Psoas muscle (tissue), 8 donors: ENCODE data around the gene GPA33. TPM values are rescaled to one million over a fixed set of nuclear protein-coding genes. Genes with fewer than 3 reads are reported as not detected.

Experiments used
- ATAC-seq, 4 donors: fragments of 200-7000 bp; cut with Tn5 transposase; one replicate each; pipeline ENCODE4 v1.9.1; 2020; ENCODE audit warnings: moderate library complexity in 3 of 4, mild to moderate bottlenecking in 2 of 4
- DNase-seq, 2 donors: peaks; one replicate each; pipeline ENCODE4 v3.0.0-alpha.2; 2020
- H3K27ac ChIP-seq: fragments of 200-600 bp; one replicate; pipeline ENCODE4 v1.8.0; 2022
- H3K27me3 ChIP-seq, 3 donors: fragments of 200-600 bp in 1 of 3; one replicate each; pipeline versions ENCODE4 v1.6.1 to v1.8.0; 2013 to 2022; ENCODE audit warnings: low read length in 2 of 3, mild to moderate bottlenecking in 2 of 3, moderate library complexity in 1 of 3; ENCODE audit not compliant: insufficient read depth in 3 of 3
- H3K36me3 ChIP-seq, 2 donors: fragments of 200-600 bp in 1 of 2; one replicate each; pipeline versions ENCODE4 v1.6.1 to v1.8.0; 2013 to 2022; ENCODE audit warnings: low read depth in 1 of 2, mild to moderate bottlenecking in 1 of 2, moderate library complexity in 1 of 2; ENCODE audit not compliant: insufficient read depth in 1 of 2
- H3K4me1 ChIP-seq: fragments of 200-600 bp; one replicate; pipeline ENCODE4 v1.8.0; 2022
- H3K4me3 ChIP-seq: fragments of 200-600 bp; one replicate; pipeline ENCODE4 v1.8.0; 2022; ENCODE audit warnings: mild to moderate bottlenecking
- H3K9me3 ChIP-seq: fragments of 200-600 bp; one replicate; pipeline ENCODE4 v1.8.0; 2022
- WGBS, 3 donors: extraction: QIAGEN DNeasy Blood & Tissue Kit; methylation state at CpG; one replicate each; pipeline versions ENCODE4 v1.1.6 to v1.1.7; 2013; 5-methylcytosine and 5-hydroxymethylcytosine counted together
- intact Hi-C, 2 donors: fragments of 100-400 bp; cut with DNase I; formaldehyde crosslinking; loops; one replicate each; pipeline versions ENCODE4 v1.11.0 to v1.14.2; 2022
- polyA plus RNA-seq, 3 donors: library from polyadenylated mRNA; stranded (reverse); fragments of 200-250 nt; gene quantifications; one replicate each; pipeline ENCODE4 v1.2.3, GENCODE V29; 2013
- total RNA-seq, 4 donors: library from RNA; stranded (reverse); fragmentation: NEBNext Ultra II Directional in 2 of 4; extraction: Animal tissue kit (Norgen Biotek cat#: 25700) in 2 of 4; gene quantifications; one replicate each; pipeline versions ENCODE4 v1.2.1 to v1.2.4, GENCODE V29; 2021 to 2023
- TF ChIP-seq, protein P1 (sequence below): fragments of 200-600 bp; IDR thresholded peaks from one replicate; pipeline ENCODE4 v1.8.0; 2022; ENCODE audit warnings: antibody characterized with exemption
- donor health status: healthy with polysubstance abuse.
- donor health status: DM: no; HTN: no; CAD: no; lungs with moderate emphysema.
- donor health status: Bipolar disorder and iron deficiency.
- donor health status: healthy.
- donor health status: DM: yes; HTN: yes; CAD: no.
- donor health status: DM: no; HTN: no; CAD: no.
- donor health status: DM: no; HTN: no; CAD: no.
- donor health status: DM: yes; HTN: yes; CAD: no.

Gene GPA33
- total and polyA plus RNA-seq, 7 donors, result 0.06 to 2.2 (median 0.12) TPM; not detected in 2

DNA sequence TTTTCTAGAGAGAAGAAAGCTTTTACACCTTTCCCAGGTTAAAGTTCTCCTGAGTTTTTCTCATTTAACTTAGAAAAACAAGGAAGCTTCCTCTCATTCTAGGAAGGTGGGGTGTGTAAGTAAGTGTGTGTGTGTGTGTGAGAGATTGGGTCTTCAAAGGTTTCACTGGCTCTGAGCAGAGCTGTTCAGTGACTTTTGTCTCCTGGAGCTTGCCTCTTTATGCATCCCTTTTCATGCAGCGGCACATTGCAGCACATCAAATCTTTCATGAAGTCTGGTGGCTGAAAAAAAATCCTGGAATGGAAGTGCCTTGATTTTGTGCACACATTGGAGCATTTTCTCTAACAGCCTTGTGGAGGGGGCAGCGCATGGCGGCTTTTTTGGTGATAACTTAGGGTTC lies 3.4 kb downstream of the GPA33 start:
- ATAC-seq, result no peak
- Histone ChIP-seq H3K36me3 (no peaks in the 10 kb centered on the region), H3K4me1 (peaks cover 13% of the 10 kb centered on the region), H3K9me3 (no peaks in the 10 kb centered on the region), H3K27me3 (no peaks in the 10 kb centered on the region), H3K27ac (no peak overlapping the region), H3K4me3 (no peak overlapping the region)
- intact Hi-C loops, result no loop called here
- WGBS, 3 donors, result 67 to 92% (median 92%) methylated on average over 3 of the region's 3 CpGs
- TF ChIP-seq, protein P1, sequence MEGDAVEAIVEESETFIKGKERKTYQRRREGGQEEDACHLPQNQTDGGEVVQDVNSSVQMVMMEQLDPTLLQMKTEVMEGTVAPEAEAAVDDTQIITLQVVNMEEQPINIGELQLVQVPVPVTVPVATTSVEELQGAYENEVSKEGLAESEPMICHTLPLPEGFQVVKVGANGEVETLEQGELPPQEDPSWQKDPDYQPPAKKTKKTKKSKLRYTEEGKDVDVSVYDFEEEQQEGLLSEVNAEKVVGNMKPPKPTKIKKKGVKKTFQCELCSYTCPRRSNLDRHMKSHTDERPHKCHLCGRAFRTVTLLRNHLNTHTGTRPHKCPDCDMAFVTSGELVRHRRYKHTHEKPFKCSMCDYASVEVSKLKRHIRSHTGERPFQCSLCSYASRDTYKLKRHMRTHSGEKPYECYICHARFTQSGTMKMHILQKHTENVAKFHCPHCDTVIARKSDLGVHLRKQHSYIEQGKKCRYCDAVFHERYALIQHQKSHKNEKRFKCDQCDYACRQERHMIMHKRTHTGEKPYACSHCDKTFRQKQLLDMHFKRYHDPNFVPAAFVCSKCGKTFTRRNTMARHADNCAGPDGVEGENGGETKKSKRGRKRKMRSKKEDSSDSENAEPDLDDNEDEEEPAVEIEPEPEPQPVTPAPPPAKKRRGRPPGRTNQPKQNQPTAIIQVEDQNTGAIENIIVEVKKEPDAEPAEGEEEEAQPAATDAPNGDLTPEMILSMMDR, result no peak
- no peak for DNase-seq

- intact Hi-C loops, result no loop called here
- Histone ChIP-seq H3K4me3 (no peak overlapping the region), H3K27ac (no peak overlapping the region), H3K9me3 (no peaks in the 10 kb centered on the region), H3K4me1 (peaks cover 13% of the 10 kb centered on the region), H3K36me3 (no peaks in the 10 kb centered on the region), H3K27me3 (no peaks in the 10 kb centered on the region)
- ATAC-seq (peak; percentile 34 to 61 (median 46)), DNase-seq (no peak)
- TF ChIP-seq, protein P1, result no peak
- 42 to 72% (median 44%) methylated on average over 7 of the region's 7 CpGs for WGBS, 3 donors
Measured at GRCh38 chr1:167086033-167086432, 4.1 kb downstream of the GPA33 start.

DNA sequence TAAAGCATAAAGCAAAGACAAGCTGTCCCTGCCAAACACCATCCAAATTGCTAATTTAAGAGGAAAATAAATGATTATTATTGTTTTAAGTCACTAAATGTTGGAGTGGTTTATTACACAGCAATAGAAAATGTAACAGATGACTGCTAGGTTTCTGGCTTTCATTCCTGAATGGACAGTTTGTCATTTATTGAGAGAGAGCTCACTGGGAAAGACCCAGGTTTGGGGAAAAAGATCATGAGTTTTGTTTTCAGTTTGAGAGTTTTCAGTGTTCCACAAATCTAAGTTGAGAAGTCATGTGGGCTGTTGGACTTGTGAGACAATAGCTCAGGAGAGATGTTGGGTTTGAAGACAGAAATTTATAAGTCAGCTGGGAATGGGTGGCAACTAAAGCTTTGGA lies 5.4 kb downstream of the GPA33 start:
- intact Hi-C loops, result no loop called here
- ATAC-seq (no peak), DNase-seq (no peak)
- TF ChIP-seq, protein P1, result no peak
- Histone ChIP-seq H3K36me3 (no peaks in the 10 kb centered on the region), H3K4me3 (no peak overlapping the region), H3K4me1 (peaks cover 10% of the 10 kb centered on the region), H3K27me3 (no peaks in the 10 kb centered on the region), H3K27ac (no peak overlapping the region), H3K9me3 (no peaks in the 10 kb centered on the region)

- no peak overlapping the region for H3K4me3 ChIP-seq
- no peak overlapping the region for H3K27ac ChIP-seq
- DNase-seq, result no peak
- intact Hi-C loops, result no loop called here
- H3K9me3 ChIP-seq, result no peaks in the 10 kb centered on the region
- peaks cover 10% of the 10 kb centered on the region for H3K4me1 ChIP-seq
- WGBS, 3 donors, result 62 to 79% (median 69%) methylated on average over 3 of the region's 3 CpGs
- ATAC-seq, result no peak
- no peaks in the 10 kb centered on the region for H3K27me3 ChIP-seq
- TF ChIP-seq, protein P1, result no peak
- no peaks in the 10 kb centered on the region for H3K36me3 ChIP-seq
Measured at GRCh38 chr1:167083871-167084270, 6.3 kb downstream of the GPA33 start.

GRCh38 chr1:167083066-167083665 lies 7.0 kb downstream of the GPA33 start:
- Histone ChIP-seq H3K4me3 (no peak overlapping the region), H3K9me3 (no peaks in the 10 kb centered on the region), H3K27me3 (no peaks in the 10 kb centered on the region), H3K27ac (no peak overlapping the region), H3K4me1 (peaks cover 10% of the 10 kb centered on the region), H3K36me3 (no peaks in the 10 kb centered on the region)
- TF ChIP-seq, protein P1, result no peak
- peak; percentile 52 to 68 (median 60) for ATAC-seq
- WGBS, 3 donors, result 13 to 33% (median 16%) methylated on average over 6 of the region's 6 CpGs
- intact Hi-C loops, result no loop called here
- no peak for DNase-seq
